ENCODE measurements around the gene GPD2. TPM values are rescaled to one million over a fixed set of nuclear protein-coding genes. Genes with fewer than 3 reads are reported as not detected.
"Not testable (repeated sequence)": the region's sequence is repeated elsewhere in the genome, so short reads cannot be mapped to it uniquely, and the experiment has no call there.

Gene GPD2
- total RNA-seq, 2 donors from 2014 or later: 26.6 to 95.3 TPM

DNA sequence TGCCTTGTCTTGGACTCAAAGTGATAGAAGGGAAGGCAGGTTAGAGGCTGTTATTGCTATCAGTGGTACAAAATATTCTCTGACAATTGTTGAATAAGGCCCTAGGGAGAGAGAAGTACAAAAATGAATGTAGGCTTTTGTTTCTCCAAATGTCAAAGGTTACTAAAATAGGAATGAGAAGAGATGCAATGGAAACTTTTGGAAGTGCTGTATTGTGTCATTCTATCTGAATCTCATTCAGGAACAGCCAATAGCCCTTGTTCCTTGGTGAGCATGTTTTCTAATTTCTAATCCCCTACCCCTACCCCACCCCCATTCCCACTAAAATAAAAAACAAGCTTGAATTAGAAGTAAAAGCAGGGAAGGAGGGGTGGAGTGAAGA lies 166.4 kb downstream of the GPD2 start:
- Histone ChIP-seq H3K4me3 (no peak overlapping the region), H3K27ac (no peak overlapping the region), H3K27me3 (replicated peaks; ENCODE audit: insufficient read depth) (no peaks in the 10 kb centered on the region), H3K9me3 (no peaks in the 10 kb centered on the region), H3K36me3 (no peaks in the 10 kb centered on the region), H3K4me1 (replicated peaks) (no peaks in the 10 kb centered on the region)
- TF ChIP-seq POLR2A (IDR thresholded peaks at IDR 0.05) (no peak), POLR2AphosphoS5 (IDR thresholded peaks at IDR 0.05) (no peak)
- TF ChIP-seq, protein P1, sequence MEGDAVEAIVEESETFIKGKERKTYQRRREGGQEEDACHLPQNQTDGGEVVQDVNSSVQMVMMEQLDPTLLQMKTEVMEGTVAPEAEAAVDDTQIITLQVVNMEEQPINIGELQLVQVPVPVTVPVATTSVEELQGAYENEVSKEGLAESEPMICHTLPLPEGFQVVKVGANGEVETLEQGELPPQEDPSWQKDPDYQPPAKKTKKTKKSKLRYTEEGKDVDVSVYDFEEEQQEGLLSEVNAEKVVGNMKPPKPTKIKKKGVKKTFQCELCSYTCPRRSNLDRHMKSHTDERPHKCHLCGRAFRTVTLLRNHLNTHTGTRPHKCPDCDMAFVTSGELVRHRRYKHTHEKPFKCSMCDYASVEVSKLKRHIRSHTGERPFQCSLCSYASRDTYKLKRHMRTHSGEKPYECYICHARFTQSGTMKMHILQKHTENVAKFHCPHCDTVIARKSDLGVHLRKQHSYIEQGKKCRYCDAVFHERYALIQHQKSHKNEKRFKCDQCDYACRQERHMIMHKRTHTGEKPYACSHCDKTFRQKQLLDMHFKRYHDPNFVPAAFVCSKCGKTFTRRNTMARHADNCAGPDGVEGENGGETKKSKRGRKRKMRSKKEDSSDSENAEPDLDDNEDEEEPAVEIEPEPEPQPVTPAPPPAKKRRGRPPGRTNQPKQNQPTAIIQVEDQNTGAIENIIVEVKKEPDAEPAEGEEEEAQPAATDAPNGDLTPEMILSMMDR (IDR thresholded peaks at IDR 0.05): no peak
- DNase-seq (ENCODE audit: low spot score): no peak
- intact Hi-C loops (cut with DNase I): no loop called here

DNA sequence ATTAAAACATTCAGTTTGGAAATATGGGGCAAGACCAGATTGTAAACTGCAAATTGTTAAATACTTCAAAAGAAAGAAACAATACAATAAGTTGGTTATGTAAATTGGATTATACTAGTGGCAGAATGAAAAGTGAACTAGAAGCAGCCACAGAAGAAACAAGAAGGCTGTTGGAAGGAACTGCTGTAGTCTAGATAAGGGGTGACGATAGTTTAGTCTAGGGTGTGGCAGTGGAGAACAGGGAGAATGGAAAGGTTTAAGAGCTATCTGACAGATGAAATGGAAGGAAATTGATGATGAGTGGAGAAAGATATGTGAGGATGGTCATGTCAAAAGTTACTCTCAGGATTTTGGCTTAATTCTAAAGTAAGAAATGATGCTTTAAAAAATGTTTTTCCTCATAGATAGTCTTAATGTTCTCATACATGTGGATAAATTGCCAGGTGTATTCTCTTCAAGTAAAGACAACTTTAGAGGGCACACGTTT lies 179.7 kb downstream of the GPD2 start:
- Histone ChIP-seq H3K4me3 (no peak overlapping the region), H3K4me1 (replicated peaks) (no peaks in the 10 kb centered on the region), H3K27ac (no peak overlapping the region), H3K36me3 (no peaks in the 10 kb centered on the region), H3K27me3 (replicated peaks; ENCODE audit: insufficient read depth) (no peaks in the 10 kb centered on the region), H3K9me3 (no peaks in the 10 kb centered on the region)
- intact Hi-C loops (cut with DNase I): no loop called here
- TF ChIP-seq POLR2A (IDR thresholded peaks at IDR 0.05): no peak
- no peak for TF ChIP-seq POLR2AphosphoS5 (IDR thresholded peaks at IDR 0.05)
- TF ChIP-seq, protein P1 (IDR thresholded peaks at IDR 0.05): no peak
- DNase-seq (ENCODE audit: low spot score): no peak
- WGBS: 62% methylated on average over 2 of the region's 2 CpGs

DNA sequence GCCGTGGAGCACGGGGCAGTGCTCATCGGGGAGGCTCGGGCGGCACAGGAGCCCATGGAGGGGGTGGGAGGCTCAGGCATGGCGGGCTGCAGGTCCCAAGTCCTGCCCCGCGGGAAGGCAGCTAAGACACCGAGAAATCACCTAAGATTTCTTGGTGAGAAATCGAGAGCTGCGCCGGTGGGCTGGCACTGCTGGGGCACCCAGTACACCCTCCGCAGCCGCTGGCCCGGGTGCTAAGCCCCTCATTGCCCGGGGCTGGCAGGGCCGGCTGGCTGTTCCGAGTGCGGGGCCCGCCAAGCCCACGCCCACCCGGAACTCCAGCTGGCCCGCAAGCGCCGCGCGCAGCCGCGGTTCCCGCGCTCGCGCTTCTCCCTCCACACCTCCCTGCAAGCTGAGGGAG lies 181.9 kb downstream of the GPD2 start:
- H3K4me1 ChIP-seq (replicated peaks); H3K36me3 ChIP-seq; DNase-seq (ENCODE audit: low spot score); intact Hi-C loops (cut with DNase I); H3K4me3 ChIP-seq; H3K9me3 ChIP-seq; H3K27ac ChIP-seq; H3K27me3 ChIP-seq (replicated peaks; ENCODE audit: insufficient read depth): not testable (repeated sequence)
- 97% methylated on average over 31 of the region's 33 CpGs for WGBS

DNA sequence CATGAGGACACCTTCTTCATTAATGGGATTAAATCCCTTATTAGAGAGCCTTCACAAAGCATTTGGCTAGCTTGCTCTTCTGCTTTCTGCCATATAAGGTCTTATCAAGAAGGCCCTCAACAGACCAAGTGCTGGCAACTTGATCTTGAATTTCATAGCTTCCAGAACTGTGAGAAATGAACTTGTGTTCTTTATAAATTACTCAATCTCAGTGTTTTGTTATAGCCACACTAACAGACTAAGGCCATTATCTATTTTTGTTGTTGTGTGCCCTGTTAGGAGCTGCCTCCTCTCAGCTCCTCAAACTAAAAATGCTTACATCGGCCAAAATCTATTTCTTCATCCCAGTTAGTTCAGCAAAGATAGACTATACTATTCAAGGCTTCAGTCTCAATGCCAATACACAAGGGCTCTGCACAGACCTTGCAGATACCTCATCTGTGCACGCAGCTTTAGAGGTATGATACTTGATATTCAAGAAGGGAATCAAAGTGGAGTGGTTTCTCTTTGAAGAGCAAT lies 182.9 kb downstream of the GPD2 start:
- no peak overlapping the region for H3K27ac ChIP-seq
- no peak overlapping the region for H3K4me3 ChIP-seq
- DNase-seq (ENCODE audit: low spot score): no peak
- no peaks in the 10 kb centered on the region for H3K4me1 ChIP-seq (replicated peaks)
- intact Hi-C loops (cut with DNase I): no loop called here
- WGBS: 81% methylated on average over 2 of the region's 2 CpGs
- TF ChIP-seq POLR2AphosphoS5 (IDR thresholded peaks at IDR 0.05): no peak
- H3K27me3 ChIP-seq (replicated peaks; ENCODE audit: insufficient read depth): no peaks in the 10 kb centered on the region
- H3K9me3 ChIP-seq: no peaks in the 10 kb centered on the region
- no peaks in the 10 kb centered on the region for H3K36me3 ChIP-seq

DNA sequence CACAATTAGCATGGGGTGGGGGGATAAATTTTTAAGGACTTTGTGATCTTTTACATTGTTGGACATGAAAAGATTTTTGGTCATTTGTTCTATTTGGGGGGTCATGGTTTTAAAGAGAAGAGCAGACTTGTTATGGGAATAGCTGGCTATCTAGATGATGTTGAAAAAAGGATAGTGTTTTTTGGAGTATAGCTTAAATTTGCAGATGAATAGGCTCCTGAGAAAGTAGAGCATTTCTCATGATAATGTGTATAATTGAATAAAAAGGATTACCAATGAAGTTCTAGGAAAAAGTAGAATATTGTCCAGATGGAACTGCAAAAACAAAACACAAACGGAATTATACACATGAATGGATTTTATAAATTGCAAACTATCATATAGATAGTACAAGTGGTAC lies 186.3 kb downstream of the GPD2 start:
- no peak for TF ChIP-seq POLR2A (IDR thresholded peaks at IDR 0.05)
- TF ChIP-seq, protein P1 (IDR thresholded peaks at IDR 0.05): no peak
- no peak overlapping the region for H3K27ac ChIP-seq
- WGBS: 86% methylated on average over 1 of the region's 1 CpG
- intact Hi-C loops (cut with DNase I): no loop called here
- no peaks in the 10 kb centered on the region for H3K27me3 ChIP-seq (replicated peaks; ENCODE audit: insufficient read depth)
- no peaks in the 10 kb centered on the region for H3K9me3 ChIP-seq
- no peaks in the 10 kb centered on the region for H3K4me1 ChIP-seq (replicated peaks)
- DNase-seq (ENCODE audit: low spot score): no peak
- no peaks in the 10 kb centered on the region for H3K36me3 ChIP-seq
- H3K4me3 ChIP-seq: no peak overlapping the region

DNA sequence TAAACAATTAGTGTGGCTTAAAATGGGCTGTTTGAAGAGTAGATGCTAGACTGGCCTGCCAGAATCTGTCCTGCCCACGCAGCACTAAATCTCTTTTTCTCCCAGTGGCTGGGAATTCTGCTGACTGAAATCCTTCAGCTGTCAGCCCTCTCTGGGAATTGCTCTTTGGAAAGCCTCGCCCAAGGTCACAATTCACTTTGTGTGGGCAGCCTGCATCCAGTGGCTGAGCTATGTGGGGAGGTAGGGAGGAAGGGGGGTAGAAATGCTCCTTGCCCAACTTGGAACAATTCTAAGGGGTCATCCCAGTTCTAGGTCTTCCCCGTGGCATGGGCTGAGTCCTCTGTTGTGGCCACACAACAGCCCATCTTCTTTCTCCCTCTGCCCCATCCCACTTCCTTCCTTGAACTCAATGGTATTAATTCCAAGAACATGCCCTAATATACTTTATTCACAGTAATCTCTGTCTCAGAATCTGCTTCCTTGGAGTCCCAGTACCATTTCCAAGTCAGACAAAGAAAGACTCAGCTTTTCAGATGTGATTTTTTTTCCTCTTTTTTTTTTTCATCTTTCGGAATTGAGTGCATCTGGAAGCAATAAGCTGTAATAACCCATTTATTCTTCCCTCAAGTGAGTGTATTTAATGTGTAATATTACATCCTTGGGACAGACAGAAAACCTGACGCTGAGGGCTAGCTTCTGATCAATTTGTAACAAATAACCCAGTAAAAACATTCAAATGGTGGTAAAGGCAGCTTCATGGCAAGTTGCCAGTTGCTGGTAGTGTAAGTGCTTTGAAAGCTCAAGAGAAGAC lies 189.4 kb downstream of the GPD2 start:
- Histone ChIP-seq H3K36me3 (no peaks in the 10 kb centered on the region), H3K27me3 (replicated peaks; ENCODE audit: insufficient read depth) (no peaks in the 10 kb centered on the region), H3K27ac (no peak overlapping the region), H3K4me1 (replicated peaks) (no peaks in the 10 kb centered on the region), H3K9me3 (no peaks in the 10 kb centered on the region), H3K4me3 (no peak overlapping the region)
- no peak for DNase-seq (ENCODE audit: low spot score)
- WGBS: 66% methylated on average over 5 of the region's 5 CpGs
- intact Hi-C loops (cut with DNase I): no loop called here
- no peak for TF ChIP-seq POLR2AphosphoS5 (IDR thresholded peaks at IDR 0.05)
- TF ChIP-seq POLR2A (IDR thresholded peaks at IDR 0.05): no peak
- TF ChIP-seq, protein P1 (IDR thresholded peaks at IDR 0.05): no peak

Measured in prostate gland (tissue), 2 donors.